WERI-Rb-1 (cell line): ENCODE measurements around the gene PATE2.

ENCODE experiments used
- DNase-seq: peaks from one replicate; pipeline ENCODE4 v3.0.0-alpha.2; 2020
- H3K27ac ChIP-seq: fragments of 250-450 bp; sonication (Bioruptor Pico); 2 replicates; pipeline ENCODE4 v1.5.1; 2020; ENCODE audit warnings: mild to moderate bottlenecking, moderate library complexity
- H3K27me3 ChIP-seq: fragments of 250-450 bp; sonication (Bioruptor Pico); 2 replicates; pipeline ENCODE4 v1.5.1; 2021; ENCODE audit warnings: mild to moderate bottlenecking, low read depth, moderate library complexity; ENCODE audit not compliant: insufficient read depth, severe bottlenecking
- H3K36me3 ChIP-seq: fragments of 250-450 bp; sonication (Bioruptor Pico); 2 replicates; pipeline ENCODE4 v1.5.1; 2020; ENCODE audit warnings: mild to moderate bottlenecking, moderate library complexity
- H3K4me3 ChIP-seq: 2 replicates; pipeline ENCODE4 v1.5.1; 2011; ENCODE audit warnings: low read depth, mild to moderate bottlenecking, control low read depth, low read length
- H3K9me3 ChIP-seq: fragments of 250-450 bp; sonication (Bioruptor Pico); 2 replicates; pipeline ENCODE4 v1.5.1; 2021; ENCODE audit warnings: mild to moderate bottlenecking, moderate library complexity; ENCODE audit not compliant: severe bottlenecking
- TF ChIP-seq, protein P1 (sequence below): IDR thresholded peaks from 2 replicates; pipeline ENCODE4 v1.5.1; 2011; ENCODE audit warnings: low read depth, mild to moderate bottlenecking, control low read depth, inconsistent platforms, low read length

The PATE2 gene

DNA sequence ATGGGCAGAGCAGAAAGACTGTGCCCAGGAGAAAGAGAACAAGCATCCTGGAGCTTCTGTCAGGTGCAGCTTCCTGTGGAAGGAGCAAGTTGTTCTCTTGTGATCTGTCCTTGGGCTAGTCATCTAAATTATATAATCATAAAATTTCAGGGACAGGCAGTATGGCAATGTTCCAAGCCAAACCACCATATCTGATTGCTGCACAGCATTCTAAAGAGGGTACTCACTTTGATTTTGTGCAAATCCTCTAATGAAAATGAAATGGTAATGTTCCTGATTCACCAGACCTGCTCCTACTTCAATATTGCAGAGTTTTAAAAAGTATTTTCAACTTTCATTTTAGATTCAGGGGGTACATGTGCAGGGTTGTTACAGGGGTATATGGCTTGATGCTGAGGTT, at the start of gene PATE2:
Gene PATE2, minus strand, starts transcription at position 101 of the 400 bp plus-strand sequence. Its CDS starts 55 bp downstream, at position 46.
- TF ChIP-seq, protein P1, sequence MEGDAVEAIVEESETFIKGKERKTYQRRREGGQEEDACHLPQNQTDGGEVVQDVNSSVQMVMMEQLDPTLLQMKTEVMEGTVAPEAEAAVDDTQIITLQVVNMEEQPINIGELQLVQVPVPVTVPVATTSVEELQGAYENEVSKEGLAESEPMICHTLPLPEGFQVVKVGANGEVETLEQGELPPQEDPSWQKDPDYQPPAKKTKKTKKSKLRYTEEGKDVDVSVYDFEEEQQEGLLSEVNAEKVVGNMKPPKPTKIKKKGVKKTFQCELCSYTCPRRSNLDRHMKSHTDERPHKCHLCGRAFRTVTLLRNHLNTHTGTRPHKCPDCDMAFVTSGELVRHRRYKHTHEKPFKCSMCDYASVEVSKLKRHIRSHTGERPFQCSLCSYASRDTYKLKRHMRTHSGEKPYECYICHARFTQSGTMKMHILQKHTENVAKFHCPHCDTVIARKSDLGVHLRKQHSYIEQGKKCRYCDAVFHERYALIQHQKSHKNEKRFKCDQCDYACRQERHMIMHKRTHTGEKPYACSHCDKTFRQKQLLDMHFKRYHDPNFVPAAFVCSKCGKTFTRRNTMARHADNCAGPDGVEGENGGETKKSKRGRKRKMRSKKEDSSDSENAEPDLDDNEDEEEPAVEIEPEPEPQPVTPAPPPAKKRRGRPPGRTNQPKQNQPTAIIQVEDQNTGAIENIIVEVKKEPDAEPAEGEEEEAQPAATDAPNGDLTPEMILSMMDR = no peak
- DNase-seq = no peak
- H3K4me3 ChIP-seq = no peak within 1 kb of the TSS

DNA sequence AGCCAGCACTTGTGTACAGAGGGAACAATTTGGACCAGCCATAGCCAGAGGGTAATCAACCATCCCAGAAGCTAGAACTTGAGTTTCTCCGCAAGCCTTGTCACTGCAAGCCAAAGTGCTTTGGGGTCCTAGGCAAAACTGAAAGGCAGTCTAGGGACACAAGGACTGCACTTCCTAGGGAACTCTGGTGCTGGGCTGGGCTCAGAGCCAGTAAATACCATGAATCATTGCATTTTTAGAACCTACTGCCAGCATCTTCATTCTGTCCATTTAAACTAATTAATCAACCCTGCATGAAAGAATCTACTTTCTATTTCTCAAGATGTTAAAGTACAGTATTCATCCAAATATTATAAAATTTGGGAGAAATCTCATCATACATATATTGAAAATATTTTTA, 29.3 kb upstream of the PATE2 start:
- no peak overlapping the region for H3K27ac ChIP-seq
- peaks cover 23% of the 10 kb centered on the region for H3K27me3 ChIP-seq
- no peak for DNase-seq
- H3K4me3 ChIP-seq = no peak overlapping the region
- H3K36me3 ChIP-seq = no peaks in the 10 kb centered on the region
- H3K9me3 ChIP-seq = peaks cover 3% of the 10 kb centered on the region
- TF ChIP-seq, protein P1 = no peak

More for the DNA sequence above, at the start of gene PATE2:
- Histone ChIP-seq H3K36me3 (no peaks in the 10 kb centered on the region), H3K27ac (no peak within 1 kb of the TSS), H3K27me3 (peaks cover 35% of the 10 kb centered on the region), H3K9me3 (no peaks in the 10 kb centered on the region)

DNA sequence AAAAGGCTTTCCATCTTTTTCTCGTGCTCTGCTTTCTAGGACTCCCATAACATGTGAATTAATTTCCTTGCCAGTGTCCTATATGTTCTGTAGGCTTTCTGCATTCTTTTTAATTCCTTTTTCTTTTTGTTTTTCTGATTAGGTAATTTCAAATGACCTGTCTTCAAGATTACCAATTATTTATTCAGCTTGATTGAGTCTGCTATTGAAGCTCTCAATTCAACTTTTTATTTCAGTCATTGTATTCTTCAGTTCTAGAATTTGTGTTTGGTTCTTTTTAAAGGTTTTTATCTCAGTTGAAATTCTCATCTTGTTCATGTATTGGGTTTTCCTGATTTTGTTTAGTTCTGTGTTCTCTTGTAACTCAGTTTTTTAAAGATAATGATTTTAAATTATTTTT, 23.8 kb upstream of the PATE2 start:
- peaks cover 19% of the 10 kb centered on the region for H3K27me3 ChIP-seq
- peaks cover 10% of the 10 kb centered on the region for H3K9me3 ChIP-seq
- no peak overlapping the region for H3K4me3 ChIP-seq
- TF ChIP-seq, protein P1 = no peak
- DNase-seq = no peak
- no peaks in the 10 kb centered on the region for H3K36me3 ChIP-seq
- no peak overlapping the region for H3K27ac ChIP-seq

DNA sequence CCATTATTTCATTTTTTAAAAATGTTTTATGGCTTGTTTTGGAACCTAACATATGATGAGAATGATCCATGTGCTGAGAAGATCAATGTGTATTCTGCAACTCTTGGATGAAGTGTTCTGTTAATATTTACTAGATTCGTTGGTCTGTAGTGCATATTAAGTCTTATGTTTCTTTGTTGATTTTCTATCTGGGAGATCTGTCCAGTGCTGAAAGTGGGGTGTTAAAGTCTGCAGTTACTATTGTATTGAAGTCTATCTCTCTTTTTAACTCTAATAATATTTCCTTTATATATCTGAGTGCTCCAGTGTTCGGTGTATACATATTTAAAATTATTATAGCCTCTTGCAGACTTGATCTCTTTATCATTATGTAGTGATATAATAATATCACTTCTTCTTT, 21.2 kb upstream of the PATE2 start:
- H3K36me3 ChIP-seq = no peaks in the 10 kb centered on the region
- H3K4me3 ChIP-seq = no peak overlapping the region
- no peak overlapping the region for H3K27ac ChIP-seq
- H3K27me3 ChIP-seq = peaks cover 7% of the 10 kb centered on the region
- H3K9me3 ChIP-seq = peaks cover 10% of the 10 kb centered on the region
- TF ChIP-seq, protein P1 = no peak
- no peak for DNase-seq

DNA sequence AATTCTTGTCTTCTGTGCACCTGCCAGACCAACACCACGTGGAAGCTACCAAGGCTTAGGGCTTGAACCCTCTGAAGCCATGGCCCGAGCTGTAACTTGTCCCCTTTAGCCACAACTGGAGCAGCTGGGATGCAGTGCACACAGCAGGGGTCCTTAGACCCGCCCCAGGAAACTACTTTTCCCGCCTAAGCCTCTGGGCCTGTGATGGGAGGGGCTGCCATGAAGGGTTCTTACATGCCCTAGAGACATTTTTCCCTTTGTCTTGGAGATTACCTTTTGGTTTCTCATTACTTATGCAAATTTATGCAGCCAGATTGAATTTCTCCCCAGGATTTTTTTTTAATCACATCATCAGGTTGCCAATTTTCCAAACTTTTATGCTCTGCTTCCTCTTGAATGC, 19.0 kb upstream of the PATE2 start:
- Histone ChIP-seq H3K27me3 (no peaks in the 10 kb centered on the region), H3K36me3 (no peaks in the 10 kb centered on the region), H3K27ac (no peak overlapping the region), H3K4me3 (no peak overlapping the region), H3K9me3 (peaks cover 4% of the 10 kb centered on the region)
- TF ChIP-seq, protein P1 = no peak
- no peak for DNase-seq

DNA sequence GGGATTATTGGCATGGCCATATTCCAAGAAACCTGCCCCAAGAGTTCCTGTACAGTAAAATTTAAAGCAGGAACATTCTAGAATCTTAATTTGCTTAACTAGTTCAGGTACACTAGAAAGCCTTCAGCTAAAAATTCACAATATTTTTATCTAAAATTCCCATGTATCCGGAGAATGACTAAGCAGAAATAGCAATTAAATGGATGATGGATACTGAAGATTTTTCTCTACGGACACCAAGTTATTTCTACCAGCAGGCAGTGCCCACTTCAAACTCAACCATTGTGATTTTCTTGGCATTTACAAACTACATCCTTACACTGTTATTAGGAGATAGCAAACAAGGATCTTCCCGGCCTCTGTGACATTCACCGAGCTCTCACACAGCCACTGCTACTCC, 12.2 kb upstream of the PATE2 start:
- no peaks in the 10 kb centered on the region for H3K9me3 ChIP-seq
- H3K27ac ChIP-seq = no peak overlapping the region
- H3K4me3 ChIP-seq = no peak overlapping the region
- no peak for DNase-seq
- TF ChIP-seq, protein P1 = no peak
- H3K36me3 ChIP-seq = no peaks in the 10 kb centered on the region
- peaks cover 14% of the 10 kb centered on the region for H3K27me3 ChIP-seq
